ENCODE results near the gene IL12RB2. TPM values are rescaled to one million over a fixed set of nuclear protein-coding genes. Genes with fewer than 3 reads are reported as not detected.
A peak's percentile ranks its signal among the peaks of the same experiment; 100 is the strongest.

The IL12RB2 gene
- polyA plus RNA-seq, 1 of the 3 experiments (the other 2 are of a cell fraction), result not detected

DNA sequence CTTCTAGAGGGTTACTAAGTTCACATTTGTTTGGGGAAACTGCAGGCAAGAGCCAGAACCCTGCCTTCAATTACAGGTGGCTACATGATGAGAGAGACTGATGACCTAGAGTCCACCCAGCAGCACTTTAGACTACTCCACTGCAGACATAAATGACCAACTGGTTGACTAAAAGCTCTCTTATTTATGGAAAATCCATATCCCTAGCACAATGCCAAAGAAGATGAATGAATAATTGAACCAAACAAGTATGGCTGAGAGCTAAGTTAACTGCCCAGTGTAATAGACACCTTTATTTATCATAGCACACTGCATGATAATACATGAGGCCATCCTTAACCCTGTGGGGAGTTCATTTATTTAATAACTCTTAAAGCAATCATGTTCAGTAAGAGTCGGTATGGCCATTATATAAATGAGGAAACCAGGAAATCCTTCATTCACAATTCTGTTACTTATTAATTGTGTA lies 60.4 kb downstream of the IL12RB2 start:
- no peak for DNase-seq
- H3K9ac ChIP-seq, result no peak overlapping the region
- H3K4me3 ChIP-seq (ENCODE audit: low read depth in 2 of 2, low read length in 1 of 2), result no peak overlapping the region
- no peak overlapping the region for H2AFZ ChIP-seq (ENCODE audit: low read depth)
- no peaks in the 10 kb centered on the region for H3F3A ChIP-seq (replicated peaks; ENCODE audit: insufficient read depth)
- no peaks in the 10 kb centered on the region for H3K79me2 ChIP-seq (ENCODE audit: insufficient read depth)
- ChIA-PET POLR2A (no interaction called here), CTCF (interaction anchor here (0.9 to 4.1 kb wide), 5 partner anchors 20 to 642 kb away, joined by 3 to 26 read pairs (median 4); no protein-coding TSS in a partner anchor)
- peak overlapping the region; percentile 62 for H3K4me2 ChIP-seq
- TF ChIP-seq CHD2 (IDR thresholded peaks at IDR 0.05; ENCODE audit: low read length, partially characterized antibody) (no peak), RXRA (IDR thresholded peaks at IDR 0.05; ENCODE audit: borderline replicate concordance, low read depth) (no peak), GATA2 (CRISPR knock-in tag; IDR thresholded peaks at IDR 0.05) (no peak), PBX3 (IDR thresholded peaks at IDR 0.05) (no peak), EP300 (IDR thresholded peaks at IDR 0.05; ENCODE audit: borderline replicate concordance in 1 of 2, low read depth in 1 of 2, low read length in 1 of 2) (no peak), RAD21 (IDR thresholded peaks at IDR 0.05; ENCODE audit: low read length) (no peak), USF1 (IDR thresholded peaks at IDR 0.05; ENCODE audit: borderline replicate concordance, low read depth) (no peak), EZH2phosphoT487 (IDR thresholded peaks at IDR 0.05; ENCODE audit: borderline replicate concordance, low read depth) (no peak), NFIC (IDR thresholded peaks at IDR 0.05; ENCODE audit: borderline replicate concordance) (no peak), MXI1 (IDR thresholded peaks at IDR 0.05; ENCODE audit: low read depth, low read length) (no peak), SIN3A (IDR thresholded peaks at IDR 0.05; ENCODE audit: borderline replicate concordance, low read depth, low read length) (no peak), REST (IDR thresholded peaks at IDR 0.05; ENCODE audit: low read depth, low read length) (no peak), RFX5 (IDR thresholded peaks at IDR 0.05; ENCODE audit: low read length) (no peak), GABPA (IDR thresholded peaks at IDR 0.05; ENCODE audit: low read depth) (no peak)
- TF ChIP-seq, protein P1, sequence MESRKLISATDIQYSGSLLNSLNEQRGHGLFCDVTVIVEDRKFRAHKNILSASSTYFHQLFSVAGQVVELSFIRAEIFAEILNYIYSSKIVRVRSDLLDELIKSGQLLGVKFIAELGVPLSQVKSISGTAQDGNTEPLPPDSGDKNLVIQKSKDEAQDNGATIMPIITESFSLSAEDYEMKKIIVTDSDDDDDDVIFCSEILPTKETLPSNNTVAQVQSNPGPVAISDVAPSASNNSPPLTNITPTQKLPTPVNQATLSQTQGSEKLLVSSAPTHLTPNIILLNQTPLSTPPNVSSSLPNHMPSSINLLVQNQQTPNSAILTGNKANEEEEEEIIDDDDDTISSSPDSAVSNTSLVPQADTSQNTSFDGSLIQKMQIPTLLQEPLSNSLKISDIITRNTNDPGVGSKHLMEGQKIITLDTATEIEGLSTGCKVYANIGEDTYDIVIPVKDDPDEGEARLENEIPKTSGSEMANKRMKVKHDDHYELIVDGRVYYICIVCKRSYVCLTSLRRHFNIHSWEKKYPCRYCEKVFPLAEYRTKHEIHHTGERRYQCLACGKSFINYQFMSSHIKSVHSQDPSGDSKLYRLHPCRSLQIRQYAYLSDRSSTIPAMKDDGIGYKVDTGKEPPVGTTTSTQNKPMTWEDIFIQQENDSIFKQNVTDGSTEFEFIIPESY (IDR thresholded peaks at IDR 0.05; ENCODE audit: borderline replicate concordance, low read depth), result no peak
- H3K36me3 ChIP-seq (replicated peaks in 1 of 2; ENCODE audit: control insufficient read depth in 1 of 2, insufficient read depth in 2 of 2, low read length in 1 of 2), result no peaks in the 10 kb centered on the region
- no peaks in the 10 kb centered on the region for H3K9me2 ChIP-seq
- no peaks in the 10 kb centered on the region for H4K20me1 ChIP-seq (ENCODE audit: insufficient read depth)
- H3K27me3 ChIP-seq (ENCODE audit: insufficient read depth), result no peaks in the 10 kb centered on the region
- no peak overlapping the region for H3K27ac ChIP-seq (ENCODE audit: low read depth in 2 of 2, low read length in 1 of 2)
- 91% methylated on average over 1 of the region's 1 CpG for WGBS (ENCODE audit: low lambda C conversion rate)
- H3K4me1 ChIP-seq (ENCODE audit: control insufficient read depth in 1 of 2, insufficient read depth in 2 of 2, low read depth in 1 of 2, low read length in 1 of 2), result peaks cover 6 to 9% of the 10 kb centered on the region in 2 experiments; a peak in 2 of 4 replicates
- no peaks in the 10 kb centered on the region for H3K9me3 ChIP-seq

Data from SK-N-SH (cell line).